ENCODE data around the gene PER3. TPM values are rescaled to one million over a fixed set of nuclear protein-coding genes. Genes with fewer than 3 reads are reported as not detected.

Gene PER3
- total and polyA plus RNA-seq, 2 of the 13 experiments (the other 11 are each of a cell fraction or from before 2014, with no cell fraction given), result 3.0 to 6.0 TPM

- peak; percentile 59; the same call in 1 of the 2 replicates for TF ChIP-seq ZNF761 (CRISPR knock-in tag; conservative IDR thresholded peaks at IDR 0.05)
- TF ChIP-seq HES4 (CRISPR knock-in tag; IDR thresholded peaks at IDR 0.05; ENCODE audit: borderline replicate concordance), result peak; percentile 71
- peak; percentile 31; the same call in 1 of the 2 replicates for TF ChIP-seq CEBPG (CRISPR knock-in tag; IDR thresholded peaks at IDR 0.05)
- peak; percentile 61; the same call in 1 of the 2 replicates for TF ChIP-seq SIN3B (IDR thresholded peaks at IDR 0.05; ENCODE audit: low read length)
- TF ChIP-seq SOX6 (IDR thresholded peaks at IDR 0.05), result no peak
- no peak for TF ChIP-seq SOX6 (CRISPR knock-in tag; IDR thresholded peaks at IDR 0.05)
- 0 out of 2 replicates have a peak, but pooled peaks have one; percentile 75 for TF ChIP-seq ZNF607 (CRISPR knock-in tag; IDR thresholded peaks at IDR 0.05; ENCODE audit: borderline replicate concordance)
- 0 out of 2 replicates have a peak, but pooled peaks have one; percentile 30 for TF ChIP-seq TERF1 (CRISPR knock-in tag; IDR thresholded peaks at IDR 0.05)
- TF ChIP-seq ZNF513 (CRISPR knock-in tag; conservative IDR thresholded peaks at IDR 0.05), result no peak
- no peak for TF ChIP-seq ZNF160 (CRISPR knock-in tag; IDR thresholded peaks at IDR 0.05)
- 0 out of 2 replicates have a peak, but pooled peaks have one; percentile 28 for TF ChIP-seq KLF6 (CRISPR knock-in tag; IDR thresholded peaks at IDR 0.05)
- no peak for TF ChIP-seq ELF4 (CRISPR knock-in tag; IDR thresholded peaks at IDR 0.05; ENCODE audit: borderline replicate concordance)
- no peak for TF ChIP-seq MAZ (IDR thresholded peaks at IDR 0.05; ENCODE audit: borderline replicate concordance, low read depth, low read length)
- peak; percentile 73 for TF ChIP-seq MAZ (CRISPR knock-in tag; IDR thresholded peaks at IDR 0.05; ENCODE audit: low read depth)
- peak; percentile 55; the same call in 1 of the 2 replicates for TF ChIP-seq ZNF292 (CRISPR knock-in tag; IDR thresholded peaks at IDR 0.05; ENCODE audit: borderline replicate concordance, low read depth)
- peak; percentile 75; the same call in 1 of the 2 replicates for TF ChIP-seq ZNF788 (CRISPR knock-in tag; IDR thresholded peaks at IDR 0.05; ENCODE audit: borderline replicate concordance)
- 0 out of 2 replicates have a peak, but pooled peaks have one; percentile 33 for TF ChIP-seq ZNF552 (CRISPR knock-in tag; IDR thresholded peaks at IDR 0.05; ENCODE audit: borderline replicate concordance)
- peak; percentile 73; the same call in 1 of the 2 replicates for TF ChIP-seq TAF1 (CRISPR knock-in tag; IDR thresholded peaks at IDR 0.05)
- TF ChIP-seq ZNF747 (CRISPR knock-in tag; IDR thresholded peaks at IDR 0.05; ENCODE audit: borderline replicate concordance), result 0 out of 2 replicates have a peak, but pooled peaks have one; percentile 26
- TF ChIP-seq, protein P1, sequence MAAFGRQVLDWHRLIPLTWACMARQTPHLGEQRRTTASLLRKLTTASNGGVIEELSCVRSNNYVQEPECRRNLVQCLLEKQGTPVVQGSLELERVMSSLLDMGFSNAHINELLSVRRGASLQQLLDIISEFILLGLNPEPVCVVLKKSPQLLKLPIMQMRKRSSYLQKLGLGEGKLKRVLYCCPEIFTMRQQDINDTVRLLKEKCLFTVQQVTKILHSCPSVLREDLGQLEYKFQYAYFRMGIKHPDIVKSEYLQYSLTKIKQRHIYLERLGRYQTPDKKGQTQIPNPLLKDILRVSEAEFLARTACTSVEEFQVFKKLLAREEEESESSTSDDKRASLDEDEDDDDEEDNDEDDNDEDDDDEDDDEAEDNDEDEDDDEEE (CRISPR knock-in tag; IDR thresholded peaks at IDR 0.05), result peak; percentile 68; the same call in 1 of the 2 replicates
- TF ChIP-seq ZNF792 (CRISPR knock-in tag; IDR thresholded peaks at IDR 0.05), result peak; percentile 49; the same call in 1 of the 2 replicates
- TF ChIP-seq ZNF484 (CRISPR knock-in tag; IDR thresholded peaks at IDR 0.05; ENCODE audit: borderline replicate concordance, low read depth), result no peak
- peak; percentile 51 to 76 for TF ChIP-seq POLR2A (IDR thresholded peaks at IDR 0.05; ENCODE audit: insufficient read depth in 1 of 2, low read depth in 2 of 2, low read length in 2 of 2)
- no peak; the same call in 1 of the 2 replicates for TF ChIP-seq ZNF558 (CRISPR knock-in tag; IDR thresholded peaks at IDR 0.05; ENCODE audit: borderline replicate concordance)
- peak; percentile 40 for TF ChIP-seq TEAD3 (CRISPR knock-in tag; optimal IDR thresholded peaks at IDR 0.05; ENCODE audit: borderline replicate concordance)
- TF ChIP-seq ZKSCAN8 (CRISPR knock-in tag; IDR thresholded peaks at IDR 0.05; ENCODE audit: borderline replicate concordance), result 0 out of 2 replicates have a peak, but pooled peaks have one; percentile 7
- TF ChIP-seq ZNF556 (CRISPR knock-in tag; IDR thresholded peaks at IDR 0.05; ENCODE audit: borderline replicate concordance), result no peak; the same call in 1 of the 2 replicates
Measured at GRCh38 chr1:7770997-7771822, 12.9 kb upstream of the PER3 start, which contains the start of gene VAMP3 (continued).
